Hair follicular keratinocyte (primary cell): Measurements from ENCODE around the gene ATP6AP2. TPM values are rescaled to one million over a fixed set of nuclear protein-coding genes. Genes with fewer than 3 reads are reported as not detected.

Experiments
- total RNA-seq: library from RNA; depleted of rRNA; stranded (reverse); fragments of >200 nt; gene quantifications from 2 replicates; pipeline ENCODE4 v1.2.3, GENCODE V29; 2015

The ATP6AP2 gene
- total RNA-seq, result 82.5 and 131 TPM in 2 replicates

GRCh38 chrX:40580537-40581335 lies at the start of gene ATP6AP2:
ATP6AP2 (plus strand) TSS chrX:40580970; CDS start chrX:40581066, 96 bp downstream.

GRCh38 chrX:40623139-40623536 lies 42.4 kb downstream of the ATP6AP2 start, which contains the start of gene MPC1L:
MPC1L (plus strand) TSS chrX:40623428; CDS start chrX:40623566, 138 bp downstream.

DNA sequence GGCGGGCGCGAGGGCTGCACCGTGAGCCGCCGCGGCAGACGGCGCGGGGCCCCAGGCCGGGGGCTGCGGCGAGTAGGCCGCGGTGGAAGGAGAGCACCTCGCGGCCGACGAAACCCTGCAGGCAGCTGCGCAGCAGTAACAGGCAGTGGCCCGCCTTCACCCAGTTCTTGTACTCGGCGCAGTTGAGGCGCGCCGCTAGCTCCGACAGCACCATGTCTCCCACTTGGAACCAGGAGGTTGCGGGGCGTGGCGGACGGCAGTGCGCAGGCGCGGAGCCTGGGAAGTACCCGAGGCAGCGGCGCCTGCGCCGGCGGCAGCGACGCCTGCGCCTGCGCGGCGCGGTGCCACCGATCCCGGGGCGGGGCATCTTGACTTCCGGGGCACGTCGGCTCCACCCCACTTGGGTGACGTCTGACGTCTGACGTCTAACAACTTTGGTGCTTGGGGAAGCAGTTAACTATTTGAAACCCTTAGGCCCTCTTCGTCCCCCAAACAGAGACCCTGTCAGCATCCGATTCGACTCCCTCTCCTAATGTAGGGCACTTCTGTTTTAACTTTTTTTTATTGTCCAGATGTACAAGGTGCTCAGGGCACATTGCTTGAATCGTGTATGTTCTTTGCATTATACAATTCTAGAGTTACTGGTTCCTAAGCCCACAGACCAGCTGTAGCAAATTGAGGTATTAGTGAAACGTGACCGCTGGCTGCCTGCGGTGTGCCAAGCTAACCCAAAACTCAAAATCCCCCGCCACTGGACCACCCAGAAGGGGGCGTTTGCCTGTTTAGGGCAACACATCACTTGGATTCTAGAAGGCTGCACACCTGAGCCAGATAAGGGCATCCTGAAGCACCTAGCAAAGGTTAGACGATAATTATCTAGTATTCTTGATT lies 66.8 kb downstream of the ATP6AP2 start, which contains the start of gene CXorf38:
CXorf38 (minus strand) TSS at position 255 of the 891 bp plus-strand sequence; CDS start at position 214, 41 bp downstream.

Other genes starting within 250 kb of the ATP6AP2 start
- gene MPC1L, start 42.5 kb downstream of the ATP6AP2 start, total RNA-seq, result not detected in 2 replicates
- gene CXorf38, start 66.6 kb downstream of the ATP6AP2 start, total RNA-seq, result 17.4 and 26.2 TPM in 2 replicates
- 15.3 and 17.2 TPM in 2 replicates for gene MED14, start 154.6 kb downstream of the ATP6AP2 start, total RNA-seq